ENCODE results near the gene ZBTB20. TPM values are rescaled to one million over a fixed set of nuclear protein-coding genes. Genes with fewer than 3 reads are reported as not detected.

Gene ZBTB20
- total RNA-seq, 1 experiment from 2014 or later, result 3.7 TPM

GRCh38 chr3:115072265-115073021 lies 74.6 kb downstream of the ZBTB20 start:
- no peak for TF ChIP-seq EZH2 (IDR thresholded peaks at IDR 0.05; ENCODE audit: low read length, unreplicated experiment)
- TF ChIP-seq, protein P1, sequence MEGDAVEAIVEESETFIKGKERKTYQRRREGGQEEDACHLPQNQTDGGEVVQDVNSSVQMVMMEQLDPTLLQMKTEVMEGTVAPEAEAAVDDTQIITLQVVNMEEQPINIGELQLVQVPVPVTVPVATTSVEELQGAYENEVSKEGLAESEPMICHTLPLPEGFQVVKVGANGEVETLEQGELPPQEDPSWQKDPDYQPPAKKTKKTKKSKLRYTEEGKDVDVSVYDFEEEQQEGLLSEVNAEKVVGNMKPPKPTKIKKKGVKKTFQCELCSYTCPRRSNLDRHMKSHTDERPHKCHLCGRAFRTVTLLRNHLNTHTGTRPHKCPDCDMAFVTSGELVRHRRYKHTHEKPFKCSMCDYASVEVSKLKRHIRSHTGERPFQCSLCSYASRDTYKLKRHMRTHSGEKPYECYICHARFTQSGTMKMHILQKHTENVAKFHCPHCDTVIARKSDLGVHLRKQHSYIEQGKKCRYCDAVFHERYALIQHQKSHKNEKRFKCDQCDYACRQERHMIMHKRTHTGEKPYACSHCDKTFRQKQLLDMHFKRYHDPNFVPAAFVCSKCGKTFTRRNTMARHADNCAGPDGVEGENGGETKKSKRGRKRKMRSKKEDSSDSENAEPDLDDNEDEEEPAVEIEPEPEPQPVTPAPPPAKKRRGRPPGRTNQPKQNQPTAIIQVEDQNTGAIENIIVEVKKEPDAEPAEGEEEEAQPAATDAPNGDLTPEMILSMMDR (conservative IDR thresholded peaks at IDR 0.05; ENCODE audit: low read depth, low read length), result no peak
- Histone ChIP-seq H3K36me3 (ENCODE audit: low read depth, low read length) (no peaks in the 10 kb centered on the region), H3K9me2 (replicated peaks; ENCODE audit: low read length) (no peaks in the 10 kb centered on the region), H4K20me1 (ENCODE audit: low read length) (no peaks in the 10 kb centered on the region), H3K4me2 (ENCODE audit: low read length) (no peak overlapping the region), H3K79me2 (ENCODE audit: low read length) (no peaks in the 10 kb centered on the region), H3K9me3 (ENCODE audit: low read length) (no peaks in the 10 kb centered on the region), H2AFZ (ENCODE audit: low read length) (no peak overlapping the region), H3K4me1 (ENCODE audit: insufficient read depth, low read length) (no peaks in the 10 kb centered on the region), H3K27ac (ENCODE audit: low read length) (no peak overlapping the region), H3K9ac (ENCODE audit: low read length) (no peak overlapping the region), H3K4me3 (ENCODE audit: low read length) (no peak overlapping the region), H3K27me3 (ENCODE audit: low read length) (no peaks in the 10 kb centered on the region), H3F3A (ENCODE audit: low read length, unreplicated experiment) (no peaks in the 10 kb centered on the region)
- no TSS peak for BruUV-seq (replicated peaks)
- CTCF ChIA-PET, result interaction anchor here (0.6 kb wide), 1 partner anchor 75 kb away, joined by 5 read pairs; the partner anchor contains the start of gene ZBTB20
- ATAC-seq (peak; percentile 85), DNase-seq (peak; percentile 38)
- POLR2A ChIA-PET (ENCODE audit: unreplicated experiment), result no interaction called here
- intact Hi-C loops (cut with micrococcal nuclease), result no loop called here

GRCh38 chr3:115071601-115072000 lies 75.5 kb downstream of the ZBTB20 start:
- no peaks in the 10 kb centered on the region for H3K27me3 ChIP-seq (ENCODE audit: low read length)
- no TSS peak for BruUV-seq (replicated peaks)
- no peak overlapping the region for H3K4me2 ChIP-seq (ENCODE audit: low read length)
- no peak overlapping the region for H2AFZ ChIP-seq (ENCODE audit: low read length)
- H3K79me2 ChIP-seq (ENCODE audit: low read length), result no peaks in the 10 kb centered on the region
- intact Hi-C loops (cut with micrococcal nuclease), result no loop called here
- TF ChIP-seq, protein P1 (conservative IDR thresholded peaks at IDR 0.05; ENCODE audit: low read depth, low read length), result no peak
- TF ChIP-seq EZH2phosphoT487 (IDR thresholded peaks at IDR 0.05; ENCODE audit: borderline replicate concordance, low read length) (no peak), EZH2 (IDR thresholded peaks at IDR 0.05; ENCODE audit: low read length, unreplicated experiment) (no peak)
- H3K27ac ChIP-seq (ENCODE audit: low read length), result no peak overlapping the region
- H3K9me3 ChIP-seq (ENCODE audit: low read length), result no peaks in the 10 kb centered on the region
- H3K4me3 ChIP-seq (ENCODE audit: low read length), result no peak overlapping the region
- no peak for DNase-seq
- no peaks in the 10 kb centered on the region for H4K20me1 ChIP-seq (ENCODE audit: low read length)
- H3K4me1 ChIP-seq (ENCODE audit: insufficient read depth, low read length), result no peaks in the 10 kb centered on the region
- no peaks in the 10 kb centered on the region for H3K36me3 ChIP-seq (ENCODE audit: low read depth, low read length)
- ChIA-PET CTCF (no interaction called here), POLR2A (ENCODE audit: unreplicated experiment) (no interaction called here)
- no peak overlapping the region for H3K9ac ChIP-seq (ENCODE audit: low read length)
- no peaks in the 10 kb centered on the region for H3K9me2 ChIP-seq (replicated peaks; ENCODE audit: low read length)
- no peak for ATAC-seq
- H3F3A ChIP-seq (ENCODE audit: low read length, unreplicated experiment), result no peaks in the 10 kb centered on the region

DNA sequence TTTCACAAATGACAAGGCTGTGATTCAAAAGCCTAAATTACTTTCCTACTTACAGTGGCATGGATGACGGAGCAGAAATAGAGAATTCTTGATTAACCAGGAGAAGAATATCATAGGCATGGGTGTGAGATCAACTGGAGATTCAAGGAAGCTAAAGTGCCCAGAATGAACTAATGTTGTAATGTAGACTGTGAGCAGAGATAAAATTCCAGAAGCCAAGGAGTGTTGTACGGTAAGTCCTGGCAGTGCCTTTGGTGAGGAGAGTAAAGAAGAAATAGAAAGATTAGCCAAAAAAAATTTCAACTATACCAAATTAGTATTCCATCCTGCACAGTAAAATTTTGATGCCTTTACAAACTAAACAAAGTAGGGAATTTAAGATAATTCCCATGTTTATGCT lies 75.9 kb downstream of the ZBTB20 start:
- Histone ChIP-seq H3K9me3 (ENCODE audit: low read length) (no peaks in the 10 kb centered on the region), H3K4me1 (ENCODE audit: insufficient read depth, low read length) (no peaks in the 10 kb centered on the region), H3K27ac (ENCODE audit: low read length) (no peak overlapping the region), H4K20me1 (ENCODE audit: low read length) (no peaks in the 10 kb centered on the region), H2AFZ (ENCODE audit: low read length) (no peak overlapping the region), H3K4me2 (ENCODE audit: low read length) (no peak overlapping the region), H3K4me3 (ENCODE audit: low read length) (no peak overlapping the region), H3F3A (ENCODE audit: low read length, unreplicated experiment) (no peaks in the 10 kb centered on the region), H3K79me2 (ENCODE audit: low read length) (no peaks in the 10 kb centered on the region), H3K9ac (ENCODE audit: low read length) (no peak overlapping the region), H3K36me3 (ENCODE audit: low read depth, low read length) (no peaks in the 10 kb centered on the region), H3K9me2 (replicated peaks; ENCODE audit: low read length) (no peaks in the 10 kb centered on the region), H3K27me3 (ENCODE audit: low read length) (no peaks in the 10 kb centered on the region)
- intact Hi-C loops (cut with micrococcal nuclease), result no loop called here
- ATAC-seq (no peak), DNase-seq (no peak)
- CTCF ChIA-PET, result no interaction called here
- TF ChIP-seq, protein P1 (conservative IDR thresholded peaks at IDR 0.05; ENCODE audit: low read depth, low read length), result no peak
- no peak for TF ChIP-seq EZH2 (IDR thresholded peaks at IDR 0.05; ENCODE audit: low read length, unreplicated experiment)
- no peak for TF ChIP-seq EZH2phosphoT487 (IDR thresholded peaks at IDR 0.05; ENCODE audit: borderline replicate concordance, low read length)
- BruUV-seq (replicated peaks), result no TSS peak
- POLR2A ChIA-PET (ENCODE audit: unreplicated experiment), result no interaction called here

Data from PC-3 (cell line).